HG03442 (cell line): Measurements from ENCODE around the gene DKK2.
"Not testable (repeated sequence)": the region's sequence is repeated elsewhere in the genome, so short reads cannot be mapped to it uniquely, and the experiment has no call there.

Source experiments
- ATAC-seq: cut with Tn5 transposase; IDR thresholded peaks from one replicate; pipeline ENCODE4 v1.9.1; 2021; ENCODE audit warnings: mild to moderate bottlenecking, moderate library complexity; ENCODE audit not compliant: unreplicated experiment

DKK2 gene

GRCh38 chr4:106914223-106914622, 121.9 kb downstream of the DKK2 start:
- no peak for ATAC-seq

GRCh38 chr4:106909486-106910188, 126.5 kb downstream of the DKK2 start:
- ATAC-seq, result no peak

GRCh38 chr4:106908049-106908448, 128.1 kb downstream of the DKK2 start:
- not testable (repeated sequence) for ATAC-seq

GRCh38 chr4:106907216-106907615, 128.9 kb downstream of the DKK2 start:
- ATAC-seq, result no peak

- ATAC-seq, result no peak
Observed at GRCh38 chr4:106906728-106907127, 129.4 kb downstream of the DKK2 start.

- ATAC-seq, result peak; percentile 80
Observed at GRCh38 chr4:106898621-106899230, 137.4 kb downstream of the DKK2 start.

- no peak for ATAC-seq
Observed at GRCh38 chr4:106893903-106894302, 142.2 kb downstream of the DKK2 start.

GRCh38 chr4:106893395-106893881, 142.7 kb downstream of the DKK2 start:
- ATAC-seq, result no peak

GRCh38 chr4:106892786-106893185, 143.3 kb downstream of the DKK2 start:
- no peak for ATAC-seq

GRCh38 chr4:106875340-106875739, 160.8 kb downstream of the DKK2 start:
- no peak for ATAC-seq
